NCI-H2107 (cell line): Measurements from ENCODE around the gene CTAGE15.
"Not testable (repeated sequence)": the region's sequence is repeated elsewhere in the genome, so short reads cannot be mapped to it uniquely, and the experiment has no call there.

Source experiments
- DNase-seq: peaks from one replicate; lab custom pipeline; 2025; lab: John Stamatoyannopoulos, UW

CTAGE15 gene

GRCh38 chr7:143571501-143571900 lies at the start of gene CTAGE15:
Gene CTAGE15 (plus strand): TSS chr7:143571801. CDS start chr7:143571818, 17 bp downstream.
- DNase-seq, result not testable (repeated sequence)

GRCh38 chr7:143522309-143522916 lies 49.2 kb upstream of the CTAGE15 start:
- not testable (repeated sequence) for DNase-seq

GRCh38 chr7:143531169-143531926 lies 40.3 kb upstream of the CTAGE15 start:
- not testable (repeated sequence) for DNase-seq

GRCh38 chr7:143531932-143532331 lies 39.7 kb upstream of the CTAGE15 start:
- DNase-seq, result not testable (repeated sequence)

GRCh38 chr7:143533213-143533839 lies 38.3 kb upstream of the CTAGE15 start:
- DNase-seq, result not testable (repeated sequence)

GRCh38 chr7:143536443-143536842 lies 35.2 kb upstream of the CTAGE15 start:
- DNase-seq, result not testable (repeated sequence)

GRCh38 chr7:143543288-143544038 lies 28.1 kb upstream of the CTAGE15 start:
- not testable (repeated sequence) for DNase-seq

GRCh38 chr7:143555968-143556367 lies 15.6 kb upstream of the CTAGE15 start:
- DNase-seq, result not testable (repeated sequence)

- not testable (repeated sequence) for DNase-seq
Measured at GRCh38 chr7:143563306-143563705, 8.3 kb upstream of the CTAGE15 start.

GRCh38 chr7:143566001-143566400 lies 5.6 kb upstream of the CTAGE15 start:
- not testable (repeated sequence) for DNase-seq

GRCh38 chr7:143588183-143588582 lies 16.6 kb downstream of the CTAGE15 start:
- not testable (repeated sequence) for DNase-seq

- not testable (repeated sequence) for DNase-seq
Measured at GRCh38 chr7:143589897-143590296, 18.3 kb downstream of the CTAGE15 start.

GRCh38 chr7:143598086-143598485 lies 26.5 kb downstream of the CTAGE15 start:
- DNase-seq, result not testable (repeated sequence)

- not testable (repeated sequence) for DNase-seq
Measured at GRCh38 chr7:143603549-143603948, 31.9 kb downstream of the CTAGE15 start.

GRCh38 chr7:143606088-143606487 lies 34.5 kb downstream of the CTAGE15 start:
- not testable (repeated sequence) for DNase-seq

- DNase-seq, result not testable (repeated sequence)
Measured at GRCh38 chr7:143615545-143615944, 43.9 kb downstream of the CTAGE15 start.

- not testable (repeated sequence) for DNase-seq
Measured at GRCh38 chr7:143617204-143617603, 45.6 kb downstream of the CTAGE15 start.

- DNase-seq, result not testable (repeated sequence)
Measured at GRCh38 chr7:143620058-143620457, 48.5 kb downstream of the CTAGE15 start.

- DNase-seq, result not testable (repeated sequence)
Measured at GRCh38 chr7:143620646-143621045, 49.0 kb downstream of the CTAGE15 start, which contains the start of gene TCAF2. Gene TCAF2 (plus strand): TSS chr7:143620974.

GRCh38 chr7:143621175-143621574 lies 49.6 kb downstream of the CTAGE15 start:
- not testable (repeated sequence) for DNase-seq

- not testable (repeated sequence) for DNase-seq
Measured at GRCh38 chr7:143622130-143622529, 50.5 kb downstream of the CTAGE15 start.
